SH-SY5Y (cell line): ENCODE data around the gene HMGA1.

ENCODE experiments used
- GATA2 ChIP-seq: IDR thresholded peaks from 2 replicates; pipeline ENCODE4 v1.6.1; 2011; ENCODE audit warnings: mild to moderate bottlenecking, low read depth, low read length
- GATA3 ChIP-seq: IDR thresholded peaks from 2 replicates; pipeline ENCODE4 v1.6.1; 2011; ENCODE audit warnings: low read depth, mild to moderate bottlenecking, low read length, moderate library complexity

HMGA1 gene

DNA sequence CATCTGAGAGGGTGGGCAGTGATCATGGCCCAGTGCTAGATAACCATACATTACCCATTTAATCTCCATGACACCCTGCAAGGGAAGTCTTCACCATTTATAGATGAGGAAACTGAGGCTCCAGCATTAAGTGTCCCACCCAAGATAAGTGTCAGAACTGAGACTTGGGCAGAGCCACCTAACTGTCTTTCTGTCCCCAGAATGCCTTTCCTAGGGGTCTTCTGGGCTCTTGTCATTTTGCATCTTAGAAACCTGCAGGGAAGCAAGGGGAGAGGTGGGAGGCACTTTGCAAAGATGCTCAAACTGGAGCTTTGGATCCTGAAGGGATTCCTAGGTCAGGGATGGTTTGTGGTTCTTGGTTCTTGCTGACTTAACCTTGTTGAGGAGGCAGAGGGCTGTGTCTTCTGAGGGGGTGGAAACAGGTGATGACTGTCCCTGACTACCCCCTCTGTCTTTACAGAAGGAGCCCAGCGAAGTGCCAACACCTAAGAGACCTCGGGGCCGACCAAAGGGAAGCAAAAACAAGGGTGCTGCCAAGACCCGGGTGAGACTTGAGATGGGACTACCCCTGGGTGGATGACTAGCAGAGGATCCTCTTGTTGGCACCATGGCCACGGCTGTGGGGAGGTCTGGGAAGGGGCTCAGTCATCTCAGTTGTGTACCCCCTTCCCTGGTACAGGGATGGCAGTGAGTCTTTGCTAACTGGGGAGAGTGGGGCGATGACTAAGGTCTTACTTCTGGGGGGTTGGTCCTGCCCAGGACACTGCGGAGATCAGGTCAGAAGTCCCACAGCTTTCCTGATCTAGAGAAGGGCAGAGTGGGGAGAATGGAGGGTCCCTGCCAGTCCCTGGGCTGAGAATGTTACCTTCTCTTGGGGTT, 5.8 kb downstream of the HMGA1 start:
- TF ChIP-seq GATA3 (no peak), GATA2 (no peak)

DNA sequence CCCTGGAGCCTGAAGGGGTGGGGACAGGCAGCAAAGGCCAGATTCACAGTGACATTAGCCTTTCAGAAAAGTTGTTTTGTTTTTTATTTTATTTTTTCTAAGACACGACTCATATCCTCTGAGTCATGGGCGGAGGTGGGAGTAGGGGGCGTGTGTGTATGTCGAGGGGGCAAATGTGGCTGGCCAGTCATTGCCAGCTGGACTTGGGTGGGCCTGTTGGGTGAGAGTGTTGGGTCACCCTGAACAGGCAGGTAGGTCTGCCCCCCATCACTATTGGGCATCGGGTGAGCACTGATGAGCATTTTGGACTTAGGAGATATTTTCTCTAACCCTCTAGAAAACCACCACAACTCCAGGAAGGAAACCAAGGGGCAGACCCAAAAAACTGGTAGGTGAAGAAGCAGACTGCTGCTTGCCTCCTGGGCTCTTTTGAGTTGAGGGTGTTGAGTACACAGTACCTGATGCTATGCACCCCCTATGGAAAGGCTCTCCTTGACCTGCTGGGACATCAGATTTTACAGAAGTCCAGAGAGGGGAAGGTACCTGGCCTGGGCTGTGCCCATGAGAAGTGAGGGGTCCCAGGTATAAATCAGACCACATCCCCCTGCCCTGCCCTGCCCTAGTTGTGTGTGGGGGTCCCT, 6.6 kb downstream of the HMGA1 start:
- TF ChIP-seq GATA3 (no peak), GATA2 (no peak)

DNA sequence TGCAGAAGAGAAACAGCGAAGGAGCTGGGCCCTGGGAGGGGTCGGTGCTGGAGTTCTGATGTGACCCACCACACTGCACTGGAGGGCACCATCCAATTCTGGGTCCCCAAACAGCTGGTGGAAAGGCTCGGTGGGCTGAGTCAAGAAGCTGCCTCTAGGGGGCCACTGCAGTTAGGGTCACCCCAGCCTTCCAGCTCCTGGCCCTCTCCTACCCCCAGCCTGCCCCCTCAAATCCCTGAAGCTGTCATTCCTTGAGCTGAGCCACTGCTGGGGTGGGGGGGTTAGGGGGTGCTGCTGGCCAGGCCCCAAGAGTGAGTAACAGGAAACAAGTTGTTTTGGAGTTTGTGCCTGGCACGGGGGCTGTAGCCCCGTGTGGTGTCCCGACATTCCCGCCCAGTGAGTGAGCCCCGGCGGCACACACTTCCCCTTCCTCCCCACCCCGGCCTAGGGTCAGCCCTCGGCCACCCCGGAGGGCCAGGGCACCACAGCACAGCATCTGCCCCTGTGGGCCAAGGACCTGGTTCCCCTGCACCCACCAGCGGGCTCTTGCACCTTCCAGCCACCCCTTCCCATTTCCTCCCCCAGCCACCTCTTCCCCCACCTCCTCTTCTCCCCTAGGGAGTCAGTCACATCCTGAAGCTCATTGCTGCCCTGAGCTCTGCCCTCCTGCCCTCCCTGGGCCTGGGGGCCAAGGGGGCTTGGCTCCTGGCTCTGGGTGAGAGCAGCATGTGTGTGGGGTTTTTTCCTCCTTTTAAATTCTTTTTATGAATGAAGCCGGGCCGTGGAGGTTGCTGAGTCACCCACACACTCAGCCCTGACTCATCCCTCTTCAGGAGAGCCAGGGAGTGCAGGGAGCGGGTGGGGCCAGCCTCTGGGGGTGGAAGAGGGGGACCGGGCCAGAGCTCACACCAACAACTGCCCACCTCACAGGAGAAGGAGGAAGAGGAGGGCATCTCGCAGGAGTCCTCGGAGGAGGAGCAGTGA, 7.5 kb downstream of the HMGA1 start:
- no peak for TF ChIP-seq GATA2
- TF ChIP-seq GATA3: no peak

DNA sequence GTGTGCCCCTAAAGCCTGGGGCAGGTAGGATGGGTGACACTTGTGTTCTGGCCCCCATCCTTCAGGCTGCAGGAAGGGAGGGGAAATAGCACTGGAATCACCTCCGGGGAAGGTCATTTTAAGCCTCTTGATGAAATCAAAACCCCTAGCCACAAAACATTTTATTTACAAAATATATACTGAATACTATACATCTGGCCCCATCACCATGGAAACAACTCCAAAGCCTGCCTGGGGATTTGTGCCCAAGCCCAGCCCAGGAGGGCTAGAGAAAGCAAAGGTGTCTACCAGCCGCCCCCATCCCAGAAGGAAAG, 9.5 kb downstream of the HMGA1 start:
- TF ChIP-seq GATA3 (no peak), GATA2 (no peak)

DNA sequence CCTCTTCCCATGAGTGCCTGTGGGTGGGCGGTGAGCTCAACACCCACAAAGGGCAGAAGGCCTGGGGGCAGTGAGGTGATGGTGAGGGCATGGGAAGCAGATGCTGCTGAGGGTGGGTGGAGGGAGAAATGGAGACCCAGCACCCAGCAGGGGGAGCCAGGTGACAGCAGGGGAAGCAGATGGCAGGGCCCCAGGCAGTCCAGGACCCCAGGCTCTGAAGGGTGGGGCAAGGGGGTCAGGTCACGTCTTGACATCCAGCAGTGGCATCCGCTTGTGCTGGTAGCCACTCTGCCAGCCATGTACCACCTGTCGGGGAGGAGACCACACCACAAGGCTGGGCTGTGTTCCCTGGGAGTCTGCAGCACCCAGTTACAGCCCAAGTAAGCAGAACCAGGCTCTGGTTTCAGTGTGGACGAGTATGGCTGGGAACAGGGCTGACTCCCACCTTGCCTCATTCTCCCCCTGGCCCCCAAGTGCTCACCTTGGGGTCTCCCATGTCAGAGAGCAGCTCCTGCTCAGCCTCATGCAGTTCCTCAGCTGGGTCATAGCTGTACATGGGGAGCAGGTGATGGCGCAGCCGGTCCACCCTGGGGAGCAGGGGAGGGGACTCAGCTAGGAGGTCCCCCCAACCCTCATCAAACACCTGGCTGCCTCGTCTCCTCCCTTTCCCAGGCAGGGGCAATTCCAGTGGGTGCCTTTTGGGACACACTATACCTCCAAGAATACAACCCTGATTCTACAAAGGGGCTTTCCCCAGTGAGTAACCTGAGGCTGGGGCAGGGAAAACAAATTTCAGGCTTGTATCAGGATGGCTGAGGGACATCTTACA, 10.1 kb downstream of the HMGA1 start:
- TF ChIP-seq GATA3 (no peak), GATA2 (no peak)

DNA sequence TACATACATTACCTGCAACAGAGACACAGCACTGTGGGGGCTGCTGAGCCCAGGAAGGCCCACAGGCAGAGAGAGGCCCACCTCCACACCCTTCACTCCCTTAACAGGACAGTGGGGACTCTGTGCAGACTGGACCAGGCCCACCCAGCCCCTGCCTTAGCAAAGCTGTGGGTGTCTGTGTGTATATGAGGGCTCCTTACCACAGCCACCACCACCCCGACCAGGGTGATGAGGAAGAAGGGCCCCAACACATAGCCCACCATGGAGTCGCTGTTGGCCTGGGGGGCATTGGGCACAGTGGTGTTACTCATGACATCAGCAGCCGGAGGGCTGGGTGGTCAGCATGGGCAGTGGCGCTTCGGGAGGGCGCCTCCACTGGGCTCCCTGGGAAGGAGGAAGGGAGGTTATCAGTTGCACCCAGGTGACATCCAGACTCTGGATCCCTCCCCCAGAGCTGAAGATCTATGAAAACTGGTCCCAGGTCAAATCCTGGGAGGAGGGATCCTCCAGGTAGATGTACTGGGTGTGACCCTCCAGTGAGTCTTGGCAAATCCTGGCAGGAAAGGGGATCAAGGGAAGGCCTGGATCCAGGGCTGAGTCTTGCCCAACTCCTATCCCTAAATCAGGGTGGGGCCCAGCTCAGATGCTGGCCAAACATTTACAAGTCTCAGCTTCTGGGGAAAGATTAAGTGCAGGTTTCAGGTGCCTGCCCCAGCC, 11.0 kb downstream of the HMGA1 start:
- TF ChIP-seq GATA2 (no peak), GATA3 (no peak)

DNA sequence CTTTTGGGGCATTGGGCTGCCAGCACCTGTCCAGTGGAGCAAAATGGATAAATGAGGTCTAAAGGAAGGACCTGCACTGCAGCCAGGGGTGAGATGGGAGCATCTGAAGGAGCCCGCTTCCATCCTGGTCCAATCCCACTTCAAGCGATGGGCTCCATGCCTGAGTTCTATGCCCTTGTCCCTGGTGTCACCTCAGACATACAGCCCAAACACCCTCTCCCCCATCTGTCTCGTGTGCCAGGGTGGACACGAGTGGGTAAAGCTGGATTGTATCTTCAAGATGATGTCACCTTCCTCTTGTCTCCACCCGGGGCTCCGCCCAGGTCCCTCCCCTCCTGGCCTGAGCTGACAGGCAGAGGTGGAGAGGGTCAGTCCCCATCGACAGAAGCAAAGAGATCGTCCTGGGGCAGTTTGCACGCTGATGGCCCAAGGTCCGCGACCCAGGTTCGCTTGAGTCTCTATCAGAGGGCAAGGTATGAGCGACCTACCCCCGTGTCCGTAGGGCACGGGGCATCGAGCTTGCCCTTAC, 11.6 kb downstream of the HMGA1 start:
- TF ChIP-seq GATA2 (no peak), GATA3 (no peak)

DNA sequence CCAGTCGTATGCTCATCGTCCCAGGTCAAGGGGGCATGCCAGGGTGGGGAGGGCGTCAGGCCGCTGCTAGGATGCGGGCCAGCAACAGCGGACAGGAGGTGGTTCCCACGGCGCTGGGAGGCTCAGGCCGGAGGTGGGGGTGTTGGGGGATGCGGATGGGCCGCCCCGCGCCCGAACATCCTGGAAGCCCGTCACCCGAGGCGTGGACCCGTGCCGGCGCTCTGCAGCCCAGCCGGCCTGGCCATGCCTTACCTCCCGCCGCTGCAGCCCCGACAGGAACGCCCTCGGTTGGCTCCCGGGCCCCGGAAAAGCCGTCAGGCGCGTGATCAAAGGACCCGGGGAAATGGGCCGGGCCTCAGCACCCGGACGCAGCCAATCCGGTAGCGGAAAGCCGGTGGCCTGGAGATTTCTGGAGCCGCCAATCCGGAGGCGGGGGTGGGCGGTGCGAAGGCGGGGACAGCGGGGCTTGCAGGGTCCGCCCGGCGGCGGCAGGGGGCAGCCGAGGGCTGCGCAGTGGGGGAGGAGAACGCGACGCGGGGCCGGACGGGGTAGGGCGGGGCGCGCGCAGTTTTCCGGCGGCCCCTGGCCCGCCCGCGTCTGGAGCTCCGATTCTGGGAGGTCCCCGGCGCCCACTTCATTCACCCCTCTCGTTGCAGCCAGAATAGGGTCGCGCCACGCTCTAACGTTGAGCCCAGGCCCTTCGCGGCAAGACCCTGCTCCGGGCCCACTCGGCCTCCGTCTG, 12.2 kb downstream of the HMGA1 start, which contains the start of gene SMIM29:
Gene SMIM29 (minus strand): TSS at position 280 of the 742 bp plus-strand sequence. CDS start 1,215 bp downstream, outside the sequence.
- no peak for TF ChIP-seq GATA2
- no peak for TF ChIP-seq GATA3

DNA sequence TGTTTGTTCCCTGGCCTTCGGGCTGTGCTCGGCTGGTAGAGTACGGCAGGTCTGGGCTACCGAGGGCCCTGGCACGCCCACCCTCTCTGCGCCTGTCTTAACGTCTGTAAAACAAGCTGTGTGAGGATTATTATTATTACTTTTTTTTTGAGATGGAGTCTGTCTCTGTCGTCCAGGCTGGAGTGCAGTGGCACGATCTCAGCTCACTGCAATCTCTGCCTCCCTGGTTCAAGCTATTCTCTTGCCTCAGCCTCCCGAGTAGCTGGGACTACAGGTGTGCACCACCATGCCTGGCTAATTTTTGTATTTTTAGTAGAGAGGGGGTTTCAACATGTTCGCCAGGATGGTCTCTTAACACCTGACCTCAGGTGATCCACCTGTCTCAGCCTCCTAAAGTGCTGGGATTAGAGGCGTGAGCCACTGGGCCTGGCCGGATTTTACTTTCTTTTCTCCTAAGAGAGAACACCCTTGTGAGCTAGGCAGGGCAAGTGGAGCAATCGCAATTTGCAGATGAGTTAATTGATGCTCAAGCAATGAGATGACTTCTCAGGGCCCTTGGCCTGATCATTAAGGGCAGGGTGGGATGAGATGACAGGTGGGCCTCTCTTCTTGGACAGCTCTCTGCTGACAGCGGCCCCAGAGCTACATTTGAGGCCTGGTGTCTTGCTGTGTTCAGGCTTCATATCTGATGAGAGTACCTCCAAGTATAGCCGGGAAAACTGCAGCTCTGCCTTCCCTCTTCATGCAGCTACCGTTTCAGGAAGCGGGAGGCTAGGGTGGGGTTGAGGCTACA, 13.0 kb downstream of the HMGA1 start:
- TF ChIP-seq GATA2 (no peak), GATA3 (no peak)

DNA sequence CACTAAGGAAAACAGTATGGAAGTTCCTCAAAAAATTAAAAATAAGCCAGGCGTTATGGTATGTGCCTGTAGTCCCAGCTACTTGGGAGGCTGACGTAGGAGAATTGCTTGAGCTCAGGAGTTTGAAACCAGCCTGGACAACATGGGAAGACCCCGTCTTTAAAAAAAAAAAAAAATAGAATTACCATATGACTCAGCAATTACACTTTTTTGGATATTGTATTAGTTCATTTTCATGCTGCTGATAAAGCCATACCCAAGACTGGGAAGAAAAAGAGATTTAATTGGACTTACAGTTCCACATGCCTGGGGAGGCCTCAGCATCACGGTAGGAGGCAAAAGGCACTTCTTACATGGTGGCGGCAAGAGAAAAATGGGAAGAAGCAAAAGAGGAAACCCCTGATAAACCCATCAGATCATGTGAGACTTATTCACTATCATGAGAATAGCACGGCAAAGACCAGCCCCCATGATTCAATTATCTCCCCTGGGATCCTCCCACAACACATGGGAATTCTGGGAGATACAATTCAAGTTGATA, 22.9 kb downstream of the HMGA1 start:
- TF ChIP-seq GATA2 (no peak), GATA3 (no peak)
